ENCODE results near the gene KRTAP9-7.
"Not testable (repeated sequence)": the region's sequence is repeated elsewhere in the genome, so short reads cannot be mapped to it uniquely, and the experiment has no call there.

Gene KRTAP9-7

GRCh38 chr17:41237116-41237515, 38.4 kb upstream of the KRTAP9-7 start:
- not testable (repeated sequence) for H3K27me3 ChIP-seq (ENCODE audit: insufficient read depth, poor library complexity, severe bottlenecking); H3K27ac ChIP-seq (replicated peaks); DNase-seq (ENCODE audit: low read depth in 1 of 2, low spot score in 1 of 2); H3K4me3 ChIP-seq (replicated peaks; ENCODE audit: insufficient read depth, low read length)

DNA sequence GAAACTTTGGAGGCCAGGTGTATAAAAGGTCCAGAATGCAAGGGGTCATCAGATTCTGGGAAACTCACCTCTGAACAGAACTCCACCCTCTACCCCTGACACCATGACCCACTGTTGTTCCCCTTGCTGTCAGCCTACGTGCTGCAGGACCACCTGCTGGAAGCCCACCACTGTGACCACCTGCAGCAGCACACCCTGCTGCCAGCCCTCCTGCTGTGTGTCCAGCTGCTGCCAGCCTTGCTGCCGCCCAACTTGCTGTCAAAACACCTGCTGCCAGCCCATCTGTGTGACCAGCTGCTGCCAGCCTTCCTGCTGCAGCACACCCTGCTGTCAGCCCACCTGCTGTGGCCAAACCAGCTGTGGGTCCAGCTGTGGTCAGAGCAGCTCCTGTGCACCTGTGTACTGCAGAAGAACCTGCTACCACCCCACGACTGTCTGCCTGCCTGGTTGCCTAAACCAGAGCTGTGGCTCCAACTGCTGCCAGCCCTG, 37.5 kb upstream of the KRTAP9-7 start, which contains the start of gene KRTAP9-8:
KRTAP9-8 (plus strand) TSS at position 51 of the 489 bp plus-strand sequence; CDS start at position 104, 53 bp downstream.
- not testable (repeated sequence) for H3K27ac ChIP-seq (replicated peaks); H3K27me3 ChIP-seq (ENCODE audit: insufficient read depth, poor library complexity, severe bottlenecking); DNase-seq (ENCODE audit: low read depth in 1 of 2, low spot score in 1 of 2); H3K4me3 ChIP-seq (replicated peaks; ENCODE audit: insufficient read depth, low read length)

DNA sequence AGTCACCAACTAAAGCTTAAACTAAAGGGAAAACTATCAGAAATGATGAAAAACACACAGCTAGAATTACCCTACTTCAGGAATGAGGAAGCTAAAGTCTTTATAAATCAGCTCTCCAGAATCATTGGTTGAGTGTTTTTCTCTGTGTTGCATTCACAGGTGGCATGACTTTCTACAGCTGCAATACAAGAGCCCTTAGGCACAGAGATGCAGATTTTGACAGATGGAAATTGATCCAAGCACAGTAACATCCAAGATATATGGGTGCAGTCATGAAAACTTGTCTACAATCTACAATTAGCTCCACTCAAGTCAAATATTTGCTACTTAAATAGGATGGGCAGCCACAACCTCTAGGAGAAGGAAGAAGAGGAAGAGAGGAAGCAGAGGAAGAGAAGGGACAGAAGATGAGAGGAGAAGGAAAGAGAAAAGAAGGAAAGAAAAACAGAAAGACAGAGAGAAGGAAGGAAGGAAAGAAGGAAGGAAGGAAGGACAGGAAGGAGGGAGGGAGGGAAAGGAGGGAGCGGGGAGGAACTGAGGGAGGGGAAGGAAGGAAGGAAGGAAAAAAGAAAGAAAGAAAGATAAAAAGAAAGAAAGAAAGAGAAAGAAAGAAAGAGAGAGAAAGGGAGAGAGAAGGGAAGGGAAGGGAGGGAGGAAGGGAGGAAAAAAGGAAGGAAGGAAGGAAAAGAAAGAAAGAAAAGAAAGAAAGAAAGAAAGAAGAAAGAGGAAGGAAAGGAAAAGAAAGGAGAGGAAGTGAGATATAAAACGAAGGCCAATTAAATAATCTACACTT, 28.3 kb upstream of the KRTAP9-7 start:
- not testable (repeated sequence) for H3K4me3 ChIP-seq (replicated peaks; ENCODE audit: insufficient read depth, low read length); H3K27me3 ChIP-seq (ENCODE audit: insufficient read depth, poor library complexity, severe bottlenecking); H3K27ac ChIP-seq (replicated peaks); DNase-seq (ENCODE audit: low read depth in 1 of 2, low spot score in 1 of 2)

DNA sequence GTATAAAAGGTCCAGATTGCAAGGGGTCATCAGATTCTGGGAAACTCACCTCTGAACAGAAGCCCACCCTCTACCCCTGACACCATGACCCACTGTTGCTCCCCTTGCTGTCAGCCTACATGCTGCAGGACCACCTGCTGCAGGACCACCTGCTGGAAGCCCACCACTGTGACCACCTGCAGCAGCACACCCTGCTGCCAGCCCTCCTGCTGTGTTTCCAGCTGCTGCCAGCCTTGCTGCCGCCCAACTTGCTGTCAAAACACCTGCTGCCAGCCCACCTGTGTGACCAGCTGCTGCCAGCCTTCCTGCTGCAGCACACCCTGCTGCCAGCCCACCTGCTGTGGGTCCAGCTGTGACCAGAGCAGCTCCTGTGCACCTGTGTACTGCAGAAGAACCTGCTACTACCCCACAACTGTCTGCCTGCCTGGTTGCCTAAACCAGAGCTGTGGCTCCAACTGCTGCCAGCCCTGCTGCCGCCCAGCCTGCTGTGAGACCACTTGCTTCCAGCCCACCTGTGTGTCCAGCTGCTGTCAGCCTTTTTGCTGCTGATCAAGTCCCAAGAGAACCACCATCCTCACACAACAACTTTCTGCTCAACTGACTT, 25.8 kb upstream of the KRTAP9-7 start, which contains the start of gene KRTAP9-4:
KRTAP9-4 (plus strand) TSS at position 51 of the 604 bp plus-strand sequence; CDS start at position 85, 34 bp downstream.
- H3K27ac ChIP-seq (replicated peaks); H3K4me3 ChIP-seq (replicated peaks; ENCODE audit: insufficient read depth, low read length); H3K27me3 ChIP-seq (ENCODE audit: insufficient read depth, poor library complexity, severe bottlenecking); DNase-seq (ENCODE audit: low read depth in 1 of 2, low spot score in 1 of 2): not testable (repeated sequence)

DNA sequence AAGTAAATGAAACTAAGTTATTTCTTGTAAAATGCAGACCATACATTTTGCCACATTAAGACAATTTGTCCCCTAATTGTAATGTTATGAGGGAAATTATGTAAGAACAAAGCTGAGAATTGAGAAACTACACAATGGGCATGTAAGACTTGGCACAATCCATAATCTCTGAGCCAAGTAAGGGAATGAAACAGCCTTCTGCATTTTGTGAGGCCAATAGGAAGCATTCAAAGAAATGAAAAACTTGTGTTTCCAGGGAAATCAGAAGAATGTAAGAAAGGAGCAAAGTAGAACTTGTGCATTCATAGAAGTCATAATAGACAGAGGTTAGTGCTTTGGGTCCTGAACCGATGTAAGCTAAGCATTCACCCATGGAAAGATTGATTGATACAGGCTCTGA, 24.2 kb upstream of the KRTAP9-7 start:
- no peak overlapping the region for H3K27ac ChIP-seq (replicated peaks)
- H3K4me3 ChIP-seq (replicated peaks; ENCODE audit: insufficient read depth, low read length), result no peak overlapping the region

DNA sequence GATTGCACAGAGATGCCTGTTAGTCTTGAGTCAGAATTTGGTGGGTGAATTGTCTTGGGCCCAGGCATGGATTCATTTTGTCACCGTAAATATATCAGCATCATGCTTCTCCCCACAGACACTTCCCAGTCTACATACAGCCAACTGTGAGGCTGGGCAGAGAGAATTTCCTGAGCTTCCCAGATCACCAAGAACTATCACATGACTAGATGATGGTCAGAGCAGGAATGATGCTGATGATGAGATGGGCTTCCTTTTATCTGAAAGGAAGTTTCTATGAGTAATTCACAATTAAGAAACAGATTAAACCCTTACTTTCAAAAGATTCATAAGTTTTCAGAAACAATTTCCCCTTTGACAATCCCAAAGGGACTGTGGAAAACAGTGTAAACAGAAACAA, 20.6 kb upstream of the KRTAP9-7 start:
- TF ChIP-seq SPI1 (IDR thresholded peaks at IDR 0.05; ENCODE audit: borderline replicate concordance, low read depth) (no peak), GABPA (IDR thresholded peaks at IDR 0.05; ENCODE audit: low read depth) (no peak), POLR2AphosphoS5 (IDR thresholded peaks at IDR 0.05; ENCODE audit: low read depth) (no peak), REST (IDR thresholded peaks at IDR 0.05; ENCODE audit: insufficient replicate concordance, low read depth) (no peak)
- TF ChIP-seq, protein P1, sequence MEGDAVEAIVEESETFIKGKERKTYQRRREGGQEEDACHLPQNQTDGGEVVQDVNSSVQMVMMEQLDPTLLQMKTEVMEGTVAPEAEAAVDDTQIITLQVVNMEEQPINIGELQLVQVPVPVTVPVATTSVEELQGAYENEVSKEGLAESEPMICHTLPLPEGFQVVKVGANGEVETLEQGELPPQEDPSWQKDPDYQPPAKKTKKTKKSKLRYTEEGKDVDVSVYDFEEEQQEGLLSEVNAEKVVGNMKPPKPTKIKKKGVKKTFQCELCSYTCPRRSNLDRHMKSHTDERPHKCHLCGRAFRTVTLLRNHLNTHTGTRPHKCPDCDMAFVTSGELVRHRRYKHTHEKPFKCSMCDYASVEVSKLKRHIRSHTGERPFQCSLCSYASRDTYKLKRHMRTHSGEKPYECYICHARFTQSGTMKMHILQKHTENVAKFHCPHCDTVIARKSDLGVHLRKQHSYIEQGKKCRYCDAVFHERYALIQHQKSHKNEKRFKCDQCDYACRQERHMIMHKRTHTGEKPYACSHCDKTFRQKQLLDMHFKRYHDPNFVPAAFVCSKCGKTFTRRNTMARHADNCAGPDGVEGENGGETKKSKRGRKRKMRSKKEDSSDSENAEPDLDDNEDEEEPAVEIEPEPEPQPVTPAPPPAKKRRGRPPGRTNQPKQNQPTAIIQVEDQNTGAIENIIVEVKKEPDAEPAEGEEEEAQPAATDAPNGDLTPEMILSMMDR (IDR thresholded peaks at IDR 0.05; ENCODE audit: insufficient read depth, low read length), result no peak
- Histone ChIP-seq H3K27ac (replicated peaks) (no peak overlapping the region), H3K4me3 (replicated peaks; ENCODE audit: insufficient read depth, low read length) (no peak overlapping the region), H3K27me3 (ENCODE audit: insufficient read depth, poor library complexity, severe bottlenecking) (peaks cover 4% of the 10 kb centered on the region)
- DNase-seq (ENCODE audit: low read depth in 1 of 2, low spot score in 1 of 2), result no peak

More for the DNA sequence above, 24.2 kb upstream of the KRTAP9-7 start:
- no peaks in the 10 kb centered on the region for H3K27me3 ChIP-seq (ENCODE audit: insufficient read depth, poor library complexity, severe bottlenecking)
- no peak for DNase-seq (ENCODE audit: low read depth in 1 of 2, low spot score in 1 of 2)
- TF ChIP-seq, protein P1 (IDR thresholded peaks at IDR 0.05; ENCODE audit: insufficient read depth, low read length), result no peak
- no peak for TF ChIP-seq GABPA (IDR thresholded peaks at IDR 0.05; ENCODE audit: low read depth)
- TF ChIP-seq SPI1 (IDR thresholded peaks at IDR 0.05; ENCODE audit: borderline replicate concordance, low read depth), result no peak
- no peak for TF ChIP-seq REST (IDR thresholded peaks at IDR 0.05; ENCODE audit: insufficient replicate concordance, low read depth)
- TF ChIP-seq POLR2AphosphoS5 (IDR thresholded peaks at IDR 0.05; ENCODE audit: low read depth), result no peak

DNA sequence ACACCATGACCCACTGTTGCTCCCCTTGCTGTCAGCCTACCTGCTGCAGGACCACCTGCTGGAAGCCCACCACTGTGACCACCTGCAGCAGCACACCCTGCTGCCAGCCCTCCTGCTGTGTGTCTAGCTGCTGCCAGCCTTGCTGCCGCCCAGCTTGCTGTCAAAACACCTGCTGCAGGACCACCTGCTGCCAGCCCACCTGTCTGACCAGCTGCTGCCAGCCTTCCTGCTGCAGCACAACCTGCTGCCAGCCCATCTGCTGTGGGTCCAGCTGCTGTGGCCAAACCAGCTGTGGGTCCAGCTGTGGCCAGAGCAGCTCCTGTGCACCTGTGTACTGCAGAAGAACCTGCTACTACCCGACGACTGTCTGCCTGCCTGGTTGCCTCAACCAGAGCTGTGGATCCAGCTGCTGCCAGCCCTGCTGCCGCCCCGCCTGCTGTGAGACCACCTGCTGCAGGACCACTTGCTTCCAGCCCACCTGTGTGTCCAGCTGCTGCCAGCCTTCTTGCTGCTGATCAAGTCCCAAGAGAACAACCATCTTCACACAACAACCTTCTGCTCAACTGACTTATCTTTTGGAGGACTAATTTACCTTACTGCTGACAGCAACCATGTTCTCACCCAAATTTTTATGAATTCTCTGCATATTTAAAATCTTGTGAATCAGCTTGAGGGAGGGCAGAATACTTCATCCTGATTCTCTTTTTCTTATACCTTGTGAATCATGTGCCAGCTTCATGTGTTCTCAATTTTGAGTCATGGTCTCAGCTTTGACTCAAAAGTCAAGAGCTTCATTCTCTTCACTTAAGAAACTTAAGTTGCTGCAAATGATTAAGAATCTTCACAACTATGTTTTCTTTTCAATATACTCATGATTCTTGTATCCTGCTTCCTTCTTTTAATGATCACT, 19.9 kb upstream of the KRTAP9-7 start, which contains the start of gene KRTAP9-9:
KRTAP9-9 (plus strand) TSS at position 4 of the 910 bp plus-strand sequence.
- H3K27me3 ChIP-seq (ENCODE audit: insufficient read depth, poor library complexity, severe bottlenecking); H3K4me3 ChIP-seq (replicated peaks; ENCODE audit: insufficient read depth, low read length); H3K27ac ChIP-seq (replicated peaks); DNase-seq (ENCODE audit: low read depth in 1 of 2, low spot score in 1 of 2): not testable (repeated sequence)
